DMS53 treated with DMSO at 0.1 percent for 48 hours (cell line): ENCODE data around the gene MYOF.
A peak's percentile ranks its signal among the peaks of the same experiment; 100 is the strongest.
"Not testable (repeated sequence)": the region's sequence is repeated elsewhere in the genome, so short reads cannot be mapped to it uniquely, and the experiment has no call there.

Source experiments
- DNase-seq: peaks from one replicate; lab custom pipeline; 2025; ENCODE audit not compliant: unreplicated experiment; lab: John Stamatoyannopoulos, UW

MYOF gene

GRCh38 chr10:93390306-93391090, 91.6 kb downstream of the MYOF start:
- no peak for DNase-seq

- no peak for DNase-seq
These were observed 95.3 kb downstream of the MYOF start for GRCh38 chr10:93386631-93387369.

DNA sequence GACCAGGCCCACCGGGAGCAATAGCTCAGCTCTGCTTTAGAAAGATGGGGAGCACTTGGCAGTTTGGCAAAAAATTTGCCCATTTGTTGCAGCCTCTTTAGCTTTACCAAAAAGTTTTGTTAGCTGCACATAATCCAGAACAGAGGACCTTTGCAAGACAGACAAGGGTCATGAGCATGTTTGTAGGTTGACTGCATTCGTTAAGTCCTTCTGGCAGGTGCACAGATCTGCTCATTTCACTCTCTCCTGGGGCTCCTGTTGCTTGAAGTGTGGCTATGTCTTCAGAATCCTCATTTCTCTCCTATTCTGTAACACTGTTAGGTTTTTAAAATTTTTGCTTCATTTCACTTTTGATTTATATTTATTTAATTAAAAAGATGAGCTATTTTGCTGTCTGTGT, 96.8 kb downstream of the MYOF start:
- no peak for DNase-seq

- DNase-seq, result no peak
These were observed 98.1 kb downstream of the MYOF start for GRCh38 chr10:93384006-93384405.

DNA sequence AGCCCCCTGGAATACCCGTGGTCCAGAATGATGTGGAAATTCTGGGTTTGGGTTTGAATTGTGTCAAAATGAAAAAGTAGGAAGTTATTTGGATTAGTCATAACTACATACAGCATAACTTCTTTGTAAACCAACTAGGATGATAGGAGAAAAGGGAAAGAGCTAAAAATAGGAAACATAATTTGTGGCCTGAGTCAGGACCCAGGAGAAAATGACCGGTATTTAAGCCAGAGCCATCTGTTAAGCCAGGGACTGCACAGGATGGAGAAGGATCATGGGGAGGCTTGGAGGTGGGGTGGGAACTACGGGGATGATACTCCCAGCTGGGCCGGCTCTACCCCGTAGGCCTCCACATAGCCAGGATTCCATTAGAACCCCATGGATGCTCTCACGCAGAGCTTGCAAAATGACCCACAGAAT, 98.6 kb downstream of the MYOF start:
- DNase-seq, result no peak

DNA sequence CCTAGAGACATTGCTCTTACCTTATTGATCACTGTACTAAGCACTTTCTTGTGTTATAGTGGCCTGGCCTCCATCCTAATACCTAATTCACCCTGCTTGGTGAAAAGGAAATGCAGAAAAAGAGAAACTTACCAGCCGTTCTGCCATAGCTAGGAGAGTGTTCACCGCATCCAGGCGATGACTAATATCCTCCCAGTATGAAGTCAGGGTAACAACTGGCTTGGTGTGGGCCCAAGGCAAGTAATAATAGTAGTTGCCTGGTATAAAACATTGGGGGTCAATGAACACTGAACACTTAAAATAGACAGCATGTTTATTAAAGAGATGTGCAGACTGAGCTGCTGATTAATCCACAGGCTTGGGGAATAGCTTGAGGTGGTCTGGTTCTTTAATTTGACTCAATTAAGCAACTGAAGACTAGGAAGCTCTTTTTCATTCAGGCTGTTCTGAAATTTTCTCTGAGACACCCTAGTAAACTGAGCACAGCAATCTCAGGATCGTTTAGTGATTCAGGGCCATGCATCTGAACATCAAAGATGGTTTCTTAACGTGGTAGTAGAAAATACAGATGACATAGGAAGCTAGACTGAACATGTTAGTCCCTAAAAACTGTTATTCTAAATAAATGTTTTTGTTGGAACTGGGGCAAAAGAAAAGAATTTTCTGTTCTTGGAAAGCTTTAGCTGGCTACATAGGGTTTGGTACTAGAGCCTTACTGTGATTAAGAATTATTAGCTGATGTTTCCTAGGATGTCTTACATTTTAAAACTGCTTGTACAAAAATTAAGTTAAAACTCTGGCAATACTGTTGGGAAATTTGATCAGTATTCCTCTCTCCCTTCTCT, 102.2 kb downstream of the MYOF start:
- DNase-seq, result no peak

- DNase-seq, result no peak
These were observed 103.0 kb downstream of the MYOF start for GRCh38 chr10:93378997-93379730.

- DNase-seq, result no peak
These were observed 104.1 kb downstream of the MYOF start for GRCh38 chr10:93378039-93378438.

DNA sequence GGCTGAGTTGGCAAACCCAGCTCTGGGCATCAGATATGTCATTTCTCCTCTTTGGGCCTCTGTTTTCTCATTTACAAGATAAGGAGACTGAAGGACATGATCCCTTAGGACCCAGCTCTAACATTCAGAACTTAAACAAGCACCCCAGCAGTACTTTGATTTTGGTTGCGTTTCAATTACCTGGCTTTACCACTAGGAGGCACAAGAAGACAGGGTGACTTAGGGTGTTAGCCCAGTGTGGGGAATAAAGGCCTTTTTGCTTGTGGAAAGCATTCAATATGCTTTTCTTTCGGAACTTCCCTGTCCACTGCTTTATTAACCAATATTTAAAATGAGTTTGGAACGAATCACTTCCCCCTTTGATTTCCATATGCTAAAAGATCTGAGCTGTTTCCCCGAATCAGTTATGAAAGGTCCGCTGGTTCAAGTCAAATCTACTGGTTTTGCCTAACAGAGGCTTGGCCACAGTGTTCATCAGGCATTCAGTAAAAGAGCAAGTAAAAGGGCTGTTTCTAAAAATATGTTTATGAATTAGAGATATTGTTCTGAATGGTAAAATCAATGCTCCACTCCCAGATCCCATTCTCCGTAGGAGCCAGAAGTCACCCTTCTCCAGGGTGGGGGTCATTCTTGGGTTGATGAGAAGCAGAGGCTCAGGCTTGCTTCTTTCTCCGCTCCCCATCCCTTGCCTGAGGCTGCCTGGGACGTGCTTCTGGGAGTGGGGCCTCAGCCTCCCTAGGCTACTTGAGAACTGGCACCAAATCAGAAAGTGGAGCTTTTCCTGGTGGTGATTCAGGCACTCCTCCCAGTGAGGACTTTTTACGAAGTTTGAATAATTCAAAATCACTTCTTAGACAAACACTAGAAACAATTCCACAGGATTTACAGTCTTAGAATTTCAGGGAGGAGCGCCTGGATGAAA, 105.5 kb downstream of the MYOF start:
- DNase-seq, result peak; percentile 76

DNA sequence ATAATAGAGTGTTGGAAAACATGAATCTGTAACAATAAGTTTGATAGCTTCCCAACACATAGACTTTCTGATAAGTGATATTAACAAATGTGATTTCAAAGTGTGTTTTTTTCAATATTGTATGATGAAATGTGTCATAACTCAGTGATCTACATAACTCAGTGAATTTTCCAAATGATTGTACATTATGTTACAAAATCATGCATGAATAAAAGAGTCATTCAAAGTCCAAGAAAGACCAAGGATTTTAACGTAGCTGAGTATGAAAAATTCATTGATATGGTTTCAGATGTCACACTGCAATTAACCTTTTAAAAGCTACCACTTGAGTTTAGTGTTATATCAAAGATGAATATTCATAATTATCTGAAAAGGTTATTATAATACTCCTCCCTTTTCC, 111.2 kb downstream of the MYOF start:
- DNase-seq, result no peak

GRCh38 chr10:93369588-93370164, 112.5 kb downstream of the MYOF start:
- DNase-seq, result no peak

DNA sequence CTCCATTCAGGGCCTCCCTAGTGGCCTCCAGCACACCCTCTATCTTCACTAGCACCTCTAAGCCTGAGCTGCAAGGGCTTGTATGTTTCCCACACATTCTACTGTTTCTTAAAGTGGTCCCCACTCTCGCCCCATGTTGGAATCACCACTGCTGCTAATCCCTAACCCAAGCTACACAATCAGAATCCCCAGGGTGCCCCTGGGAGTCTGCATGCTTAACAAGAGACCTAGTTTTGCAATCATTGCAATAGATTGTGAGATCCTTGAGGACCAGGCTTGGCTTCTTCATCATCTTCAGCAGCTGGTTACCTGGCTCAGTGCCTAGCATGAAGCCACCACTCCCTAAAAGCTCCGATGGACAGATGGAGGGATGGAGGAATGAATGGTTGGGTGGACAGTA, 113.9 kb downstream of the MYOF start:
- no peak for DNase-seq

DNA sequence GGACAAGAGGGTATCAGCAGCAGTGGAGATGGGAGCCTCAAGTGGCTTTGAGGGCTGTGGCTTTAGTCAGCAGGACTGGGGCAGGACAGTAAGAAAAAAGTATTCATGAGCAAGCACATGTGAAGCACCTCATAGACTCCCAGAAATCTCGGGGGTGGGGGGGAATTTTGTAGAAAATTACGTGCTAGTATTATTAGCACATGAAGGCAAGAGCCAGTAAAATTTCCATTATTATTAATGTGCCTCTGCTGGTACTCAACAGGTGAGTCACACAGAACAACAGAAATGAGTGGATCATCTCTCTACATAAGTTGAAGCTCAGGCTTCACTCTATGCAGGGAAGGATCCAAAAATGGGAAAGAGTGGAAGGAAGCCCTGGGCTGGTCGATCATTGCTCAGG, 114.5 kb downstream of the MYOF start:
- no peak for DNase-seq

GRCh38 chr10:93364966-93365365, 117.2 kb downstream of the MYOF start:
- DNase-seq, result no peak

DNA sequence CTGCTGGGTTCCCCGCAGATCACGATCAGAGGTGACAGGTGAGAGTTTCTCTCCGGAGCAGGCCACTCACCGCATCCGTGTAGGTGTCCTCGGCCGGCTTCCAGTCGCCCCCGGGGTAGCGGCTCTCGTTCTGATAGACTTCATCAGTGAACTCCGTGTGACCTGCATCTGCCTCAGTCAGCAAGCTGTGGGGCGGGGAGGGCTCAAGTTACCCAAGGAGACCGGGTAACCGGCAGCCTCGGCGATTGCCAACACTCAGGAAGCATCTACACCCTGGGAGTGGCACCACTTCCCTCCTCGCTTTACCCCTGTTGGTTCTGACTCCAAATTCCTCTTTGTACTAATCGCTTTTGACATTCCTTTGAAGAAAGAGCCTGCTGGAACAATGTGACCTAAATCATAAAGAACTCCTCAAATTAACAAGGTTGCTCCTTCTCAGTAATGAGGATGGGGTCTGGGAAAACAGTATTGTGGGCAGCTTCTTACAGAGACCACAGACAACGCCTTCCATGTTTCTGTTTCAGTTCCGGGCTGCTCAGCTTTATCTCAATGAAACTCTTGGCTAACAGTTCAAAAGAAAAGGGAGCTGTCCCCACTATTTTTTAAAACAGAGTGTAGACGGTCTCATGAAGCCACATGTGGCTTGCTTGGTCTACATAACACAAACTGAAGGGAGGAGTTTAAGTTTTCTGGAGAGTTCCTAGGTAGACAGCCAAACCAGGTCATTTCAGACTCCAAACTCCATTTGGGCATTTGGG, 118.1 kb downstream of the MYOF start:
- DNase-seq, result no peak

DNA sequence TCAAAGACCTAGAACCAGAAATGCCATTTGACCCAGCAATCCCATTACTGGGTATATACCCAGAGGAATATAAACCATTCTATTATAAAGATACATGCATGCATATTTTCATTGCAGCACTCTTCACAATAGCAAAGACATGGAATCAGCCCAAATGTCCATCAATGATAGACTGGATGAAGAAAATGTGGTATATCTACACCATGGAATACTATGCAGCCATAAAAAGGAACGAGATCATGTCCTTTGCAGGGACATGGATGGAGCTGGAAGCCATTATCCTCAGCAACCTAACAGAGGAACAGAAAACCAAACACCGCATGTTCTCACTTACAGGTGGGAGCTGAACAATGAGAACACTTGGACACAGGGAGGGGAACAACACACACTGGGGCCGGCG, 123.7 kb downstream of the MYOF start:
- DNase-seq, result not testable (repeated sequence)

DNA sequence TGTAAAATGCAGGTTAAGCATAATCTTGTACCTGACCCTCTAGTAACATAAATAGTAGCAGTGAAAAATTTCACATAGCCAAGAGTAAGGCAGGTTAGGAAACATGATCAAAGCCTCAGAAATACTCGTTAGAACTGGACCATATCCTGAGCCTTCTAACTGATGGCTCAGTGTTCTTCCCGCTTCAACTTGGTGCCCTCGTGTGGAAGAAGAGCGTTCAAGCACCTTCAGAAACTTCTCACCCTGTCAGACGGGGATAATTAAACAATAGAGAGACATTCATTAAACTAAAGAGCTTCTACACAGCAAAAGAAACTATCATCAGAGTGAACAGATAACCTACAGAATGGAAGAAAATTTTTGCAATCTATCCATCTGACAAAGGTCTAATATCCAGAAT, 124.5 kb downstream of the MYOF start:
- DNase-seq, result peak; percentile 38

DNA sequence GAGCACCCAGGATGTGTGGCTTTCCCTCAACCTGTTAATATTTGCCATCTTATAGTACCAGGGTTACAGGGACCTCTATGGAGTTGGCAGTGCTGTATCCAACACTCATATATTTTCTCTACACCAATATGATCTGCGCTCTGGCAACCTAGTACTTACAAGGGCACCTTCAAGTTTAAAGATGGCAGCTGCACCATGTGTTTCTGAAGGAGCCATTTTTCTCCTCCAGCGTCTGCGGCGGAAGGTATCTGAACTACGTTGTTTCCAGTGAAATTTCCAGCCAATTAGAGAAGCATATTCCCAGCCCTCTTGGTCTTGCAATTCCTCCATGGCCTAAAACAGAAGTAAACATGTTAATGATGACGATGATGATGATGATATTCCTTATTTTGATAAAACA, 125.6 kb downstream of the MYOF start:
- no peak for DNase-seq
